NB4 (cell line): ENCODE data around the gene DARS1.

Experiments
- CTCF ChIP-seq: IDR thresholded peaks from one replicate; pipeline ENCODE4 v1.5.1; 2012; ENCODE audit warnings: low read depth, low read length
- POLR2A ChIP-seq: IDR thresholded peaks from 2 replicates; pipeline ENCODE4 v1.6.1; 2011; ENCODE audit warnings: mild to moderate bottlenecking; ENCODE audit not compliant: insufficient read length; ENCODE audit errors: extremely low read depth

- TF ChIP-seq CTCF = no peak
- no peak for TF ChIP-seq POLR2A
Measured at GRCh38 chr2:136025057-136025973, 39.9 kb upstream of the DARS1 start.
